Left kidney (tissue), 2 donors: ENCODE results near the gene SLC26A1. TPM values are rescaled to one million over a fixed set of nuclear protein-coding genes. Genes with fewer than 3 reads are reported as not detected.
"Not testable (repeated sequence)": the region's sequence is repeated elsewhere in the genome, so short reads cannot be mapped to it uniquely, and the experiment has no call there.

Experiments
- DNase-seq: peaks from one replicate; pipeline ENCODE4 v3.0.0-alpha.2; 2013
- polyA plus RNA-seq: library from polyadenylated mRNA; unstranded; fragments of 120-200 nt; gene quantifications from one replicate; pipeline ENCODE4 v1.2.1, GENCODE V29; 2013; ENCODE audit not compliant: insufficient read length

The SLC26A1 gene
- polyA plus RNA-seq, 1 donor: 10.0 TPM

DNA sequence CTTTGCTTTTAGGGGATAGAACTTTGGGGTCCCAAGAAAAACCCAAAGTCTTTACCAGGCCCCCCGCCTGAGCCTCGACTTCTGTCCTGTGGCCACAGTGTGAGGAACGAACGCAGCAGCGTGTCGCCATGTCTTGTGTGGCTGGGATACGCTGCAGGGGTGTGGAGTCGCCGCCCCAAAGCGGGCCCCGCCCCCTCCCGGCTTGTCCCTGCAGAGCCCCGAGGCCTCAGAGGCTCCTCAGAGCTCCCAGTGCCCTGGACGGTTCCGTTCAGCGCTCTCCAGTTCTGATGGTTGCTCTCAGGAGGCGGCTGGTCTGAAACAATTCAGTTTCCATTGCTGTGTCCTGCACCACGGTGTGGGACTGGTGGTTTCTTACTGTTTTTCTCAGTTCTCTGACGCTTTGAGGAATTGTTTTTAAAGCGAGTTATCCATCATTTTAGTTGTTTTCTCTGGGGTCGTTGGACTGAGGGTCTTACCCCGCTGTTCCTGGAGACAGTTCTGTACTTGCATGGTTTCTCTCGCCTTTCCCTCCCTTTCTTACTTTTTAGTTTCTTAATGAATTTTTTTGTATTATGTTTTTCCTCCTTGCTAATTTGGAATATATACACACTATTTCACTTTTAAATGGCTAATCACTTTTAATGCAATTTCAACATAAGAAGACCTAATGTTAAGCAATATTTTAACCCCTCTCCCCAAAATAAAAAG, 7.9 kb downstream of the SLC26A1 start:
- DNase-seq: no peak

DNA sequence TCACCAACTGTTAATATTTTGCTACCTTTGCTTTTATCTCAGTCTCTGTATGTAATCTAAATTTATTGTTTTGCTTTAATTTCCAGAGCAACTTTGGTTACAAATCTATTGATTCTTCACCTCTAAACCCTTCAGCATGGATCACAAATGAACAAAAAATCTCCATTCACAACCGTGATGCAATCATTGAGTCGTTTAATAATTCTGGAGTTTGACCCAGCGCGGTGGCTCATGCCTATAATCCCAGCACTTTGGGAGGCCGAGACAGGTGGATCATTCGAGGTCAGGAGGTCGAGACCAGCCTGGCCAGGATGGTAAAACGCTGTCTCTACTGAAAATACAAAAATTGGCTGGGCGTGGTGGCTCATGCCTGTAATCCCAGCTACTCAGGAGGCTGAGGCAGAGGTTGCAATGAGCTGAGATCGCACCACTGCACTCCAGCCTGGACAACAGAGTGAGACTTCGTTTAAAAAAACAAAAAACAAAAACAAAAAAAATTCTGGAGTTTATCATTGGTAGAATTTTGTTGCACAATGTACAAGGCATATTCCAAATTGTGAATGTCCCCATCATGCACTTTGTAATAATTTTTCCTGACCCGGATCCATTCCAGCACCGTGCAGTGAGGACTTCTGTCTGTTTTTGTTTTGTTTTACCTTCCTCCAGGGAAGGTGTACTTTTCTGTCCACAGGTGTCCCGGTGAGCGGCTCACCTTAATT, 8.7 kb downstream of the SLC26A1 start:
- no peak for DNase-seq

DNA sequence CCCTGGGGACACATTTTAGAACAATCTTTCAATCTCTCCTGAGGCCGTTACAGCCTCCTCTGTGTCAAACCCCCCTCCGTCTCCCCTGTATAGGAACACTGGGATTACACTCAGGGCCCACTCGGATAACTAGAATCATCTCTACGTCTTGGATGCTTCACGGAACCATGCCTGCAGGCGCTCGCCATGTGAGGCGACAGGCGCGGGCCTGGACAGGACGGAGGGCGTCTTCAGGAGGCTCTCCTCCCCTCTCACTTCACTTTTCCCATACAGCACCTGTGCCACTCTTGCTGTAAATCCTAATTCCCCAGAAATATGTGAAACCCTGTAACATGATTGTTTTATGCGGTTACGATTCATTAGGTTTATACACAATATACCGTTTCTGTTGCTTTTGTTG, 10.4 kb downstream of the SLC26A1 start:
- DNase-seq: no peak

DNA sequence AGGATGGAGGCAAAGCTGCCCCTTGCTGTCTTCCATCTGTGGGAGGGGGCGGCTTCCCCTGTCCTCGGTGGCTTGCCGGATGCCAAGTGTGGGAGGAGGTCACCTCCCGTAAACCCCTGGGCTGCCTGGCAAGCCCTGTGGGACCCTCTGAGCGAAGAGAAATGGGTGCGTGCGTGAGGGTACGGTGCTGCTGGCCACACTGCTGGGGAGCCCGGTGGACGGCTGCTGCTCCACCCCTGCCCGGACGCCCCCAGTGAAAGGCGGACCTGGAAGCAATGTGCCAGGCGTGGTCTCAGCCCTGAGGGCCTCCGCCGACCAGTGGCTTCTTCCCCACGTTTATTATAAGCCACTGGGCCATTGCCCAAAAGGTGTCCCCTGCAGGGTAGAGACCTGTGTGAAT, 10.9 kb downstream of the SLC26A1 start:
- no peak for DNase-seq

DNA sequence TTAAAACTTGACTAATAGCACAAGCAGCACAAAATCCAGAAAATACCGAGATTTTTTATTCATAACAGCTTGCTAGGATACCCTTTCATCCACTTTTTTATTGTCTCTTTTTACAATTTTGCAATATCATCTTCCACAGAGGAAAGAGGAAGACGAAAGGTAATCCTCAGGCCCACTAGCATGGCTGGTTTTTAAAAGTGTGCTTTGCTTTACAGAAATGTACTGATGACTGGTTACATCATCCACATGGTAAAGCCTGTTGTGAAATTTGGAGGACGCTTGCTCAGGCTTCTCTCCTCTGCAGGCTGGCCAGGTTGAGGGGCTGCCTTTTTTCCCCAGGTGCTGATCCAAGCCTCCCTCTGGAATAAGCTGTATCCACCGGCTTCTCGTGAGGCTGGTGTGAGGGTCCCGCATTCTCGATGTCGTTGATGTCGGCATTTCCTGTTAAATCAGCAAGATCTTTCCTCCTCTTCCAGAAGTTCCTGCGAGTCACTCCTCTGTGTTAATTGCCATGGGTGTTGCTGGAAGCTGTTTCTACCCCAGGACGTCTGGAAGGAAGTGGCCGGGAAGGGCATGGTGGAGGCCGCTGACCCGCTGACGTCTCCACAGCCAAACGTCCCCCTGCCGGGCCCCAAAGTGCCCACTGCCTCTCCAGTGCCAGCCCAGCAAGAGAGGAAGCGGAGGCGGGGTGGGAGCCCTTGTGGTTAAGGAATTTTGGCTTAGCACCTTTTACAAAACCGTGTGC, 14.1 kb downstream of the SLC26A1 start:
- DNase-seq: no peak

DNA sequence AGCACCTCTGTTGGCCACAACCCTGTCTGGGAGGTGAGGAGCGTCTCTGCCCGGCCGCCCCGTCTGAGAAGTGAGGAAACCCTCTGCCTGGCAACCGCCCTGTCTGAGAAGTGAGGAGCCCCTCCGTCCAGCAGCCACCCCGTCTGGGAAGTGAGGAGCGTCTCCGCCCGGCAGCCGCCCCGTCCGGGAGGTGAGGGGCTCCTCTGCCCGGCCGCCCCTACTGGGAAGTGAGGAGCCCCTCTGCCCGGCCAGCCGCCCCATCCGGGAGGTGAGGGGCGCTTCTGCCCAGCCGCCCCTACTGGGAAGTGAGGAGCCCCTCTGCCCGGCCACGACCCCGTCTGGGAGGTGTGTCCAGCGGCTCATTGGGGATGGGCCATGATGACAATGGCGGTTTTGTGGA, 17.2 kb downstream of the SLC26A1 start:
- DNase-seq: not testable (repeated sequence)

DNA sequence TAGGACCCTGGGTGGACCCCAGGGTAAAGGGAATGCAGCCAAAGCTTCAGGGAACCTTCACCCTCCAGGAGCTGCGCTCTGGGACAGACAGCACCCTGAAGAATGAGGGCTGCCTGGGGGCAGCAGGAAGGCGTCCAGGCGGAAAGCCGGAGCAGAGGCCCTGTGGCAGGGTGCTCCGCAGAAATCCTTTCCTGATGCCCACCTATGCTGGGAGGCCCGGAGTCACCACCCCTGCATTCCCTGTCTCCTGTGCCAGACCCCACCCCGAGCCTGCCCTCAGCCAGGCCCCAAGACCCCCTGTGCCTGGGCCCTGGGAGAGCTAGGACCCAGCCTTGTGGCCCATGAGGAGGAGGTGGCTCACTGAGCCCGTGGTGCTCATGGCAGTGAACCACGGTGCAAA, 18.5 kb downstream of the SLC26A1 start:
- DNase-seq: no peak

DNA sequence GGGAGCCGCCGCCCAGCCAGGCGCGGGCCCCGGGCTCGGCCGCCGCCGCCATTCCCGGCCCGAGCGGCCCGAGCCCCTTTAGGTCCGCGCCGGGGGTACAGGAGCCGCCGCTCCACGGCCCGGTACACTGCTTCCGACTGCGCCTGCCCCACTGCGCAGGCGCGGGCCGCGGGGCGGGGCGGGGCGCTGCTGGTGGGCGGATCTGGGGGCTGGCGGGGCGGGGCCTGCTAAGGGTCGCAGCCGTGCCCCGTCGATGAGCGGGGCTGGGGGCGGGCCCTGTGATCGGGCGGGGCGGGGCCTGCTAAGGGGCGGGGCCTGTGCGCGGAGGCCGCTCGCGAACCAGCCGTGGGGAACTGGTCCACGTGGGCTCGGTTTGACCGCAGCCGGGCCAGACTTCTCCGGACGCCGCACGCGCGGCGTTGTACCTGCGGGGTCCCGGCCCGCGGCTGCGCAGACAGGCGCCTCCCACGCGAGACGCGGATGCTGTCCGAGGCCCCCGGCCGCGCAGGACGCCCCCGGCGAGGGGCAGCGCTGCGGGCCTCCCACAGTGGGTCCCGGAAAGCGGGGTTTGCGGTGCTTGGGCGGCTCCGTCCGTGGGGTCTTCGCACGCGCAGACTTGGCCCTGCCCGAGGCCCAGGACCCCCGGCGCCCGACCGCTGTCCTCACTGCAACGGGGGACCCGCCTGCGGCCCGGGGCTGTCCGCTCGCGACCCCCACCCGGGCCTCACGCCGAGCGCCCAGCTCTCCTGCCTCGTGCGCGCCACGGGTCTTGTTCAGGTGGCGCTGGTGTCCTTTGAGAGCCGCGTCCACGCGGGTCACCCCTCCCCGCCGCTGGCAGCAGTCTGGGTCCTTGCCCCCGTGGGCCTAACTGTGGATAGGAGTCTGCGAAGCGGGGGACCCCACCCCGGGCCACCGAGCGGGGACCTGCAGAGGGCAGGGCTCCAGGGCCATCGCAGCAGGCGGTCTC, 19.5 kb downstream of the SLC26A1 start, which contains the start of gene DGKQ:
Gene DGKQ (minus strand): TSS at position 139 of the 967 bp plus-strand sequence. CDS start 87 bp downstream, at position 52.
- peak; percentile 83 for DNase-seq

DNA sequence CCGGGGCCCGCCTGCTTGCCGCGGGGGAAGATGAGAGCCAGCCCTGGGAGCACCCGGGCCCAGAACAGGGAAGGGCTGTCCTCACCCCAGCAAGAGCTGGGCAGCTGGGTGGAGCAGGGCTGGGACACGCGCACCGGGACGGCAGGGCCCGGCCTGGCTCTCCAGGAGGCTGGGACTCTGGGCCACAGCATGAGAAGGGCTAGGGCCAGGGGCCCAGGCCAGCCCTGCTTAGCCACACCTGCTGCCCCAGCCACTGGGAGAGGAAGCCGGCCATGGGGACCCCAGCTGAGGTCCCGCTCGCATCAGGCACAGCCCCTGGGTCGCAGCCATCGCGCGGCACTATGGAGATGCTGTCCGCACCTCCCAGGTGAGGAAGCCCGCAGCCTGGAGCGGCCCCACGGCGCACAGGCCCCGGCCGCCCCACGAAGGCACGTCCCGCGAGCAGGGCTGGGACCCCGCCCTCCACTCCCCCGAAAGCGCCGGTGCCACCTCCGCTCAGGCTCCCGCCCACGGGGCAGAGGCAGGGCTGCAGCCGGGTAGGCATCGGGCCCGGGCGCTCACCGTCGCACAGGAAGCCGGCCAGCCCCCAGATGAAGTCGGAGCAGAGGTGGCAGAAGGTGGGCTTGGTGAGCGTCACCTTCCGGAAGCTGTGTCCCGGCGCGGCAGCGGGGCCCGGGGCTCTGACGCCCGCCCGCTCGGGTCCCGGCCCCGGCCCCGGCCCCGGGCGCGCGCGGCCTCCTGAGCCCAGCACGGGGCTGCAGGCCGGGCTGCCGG, 20.4 kb downstream of the SLC26A1 start:
- DNase-seq: no peak

DNA sequence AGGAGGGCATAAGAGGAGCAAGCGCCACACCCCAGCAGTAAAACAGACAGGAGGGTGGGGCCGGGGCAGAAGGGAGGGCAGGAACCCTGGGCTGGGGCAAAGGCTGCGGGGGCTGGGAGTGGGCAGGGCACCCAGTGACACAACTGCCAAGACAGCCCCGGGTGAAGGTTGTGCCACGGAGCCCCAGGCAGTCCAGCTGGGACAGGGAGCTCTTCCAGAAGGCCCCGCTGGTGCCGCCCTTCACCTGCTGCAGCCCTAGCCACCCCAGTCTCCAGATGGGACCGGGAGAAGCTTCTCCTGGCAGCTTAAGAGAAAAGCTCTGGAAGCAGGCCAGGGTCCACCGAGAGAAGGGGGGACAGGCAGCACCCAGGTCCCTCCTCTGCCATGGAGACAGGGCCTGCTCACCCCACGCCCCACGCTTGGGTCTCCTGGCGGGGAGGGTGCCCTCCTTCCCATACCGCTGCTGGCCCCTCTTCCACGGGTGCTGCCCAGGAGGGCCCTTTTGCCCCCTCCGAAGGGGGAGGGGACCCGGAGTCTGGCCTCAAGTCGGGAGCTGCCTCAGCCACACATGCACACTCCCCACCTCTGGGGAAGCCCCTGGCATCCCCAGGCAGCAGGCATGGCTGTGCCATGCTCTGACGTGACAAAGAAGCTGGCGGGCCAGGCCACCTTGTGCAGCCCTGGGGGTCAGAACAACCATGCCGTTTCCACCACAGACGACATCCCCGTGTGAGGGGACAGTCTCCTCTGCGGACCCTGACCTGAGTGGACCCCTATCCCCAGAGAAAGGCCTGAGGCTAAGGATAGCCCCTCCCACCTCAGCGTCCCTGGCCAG, 21.3 kb downstream of the SLC26A1 start:
- DNase-seq: no peak

DNA sequence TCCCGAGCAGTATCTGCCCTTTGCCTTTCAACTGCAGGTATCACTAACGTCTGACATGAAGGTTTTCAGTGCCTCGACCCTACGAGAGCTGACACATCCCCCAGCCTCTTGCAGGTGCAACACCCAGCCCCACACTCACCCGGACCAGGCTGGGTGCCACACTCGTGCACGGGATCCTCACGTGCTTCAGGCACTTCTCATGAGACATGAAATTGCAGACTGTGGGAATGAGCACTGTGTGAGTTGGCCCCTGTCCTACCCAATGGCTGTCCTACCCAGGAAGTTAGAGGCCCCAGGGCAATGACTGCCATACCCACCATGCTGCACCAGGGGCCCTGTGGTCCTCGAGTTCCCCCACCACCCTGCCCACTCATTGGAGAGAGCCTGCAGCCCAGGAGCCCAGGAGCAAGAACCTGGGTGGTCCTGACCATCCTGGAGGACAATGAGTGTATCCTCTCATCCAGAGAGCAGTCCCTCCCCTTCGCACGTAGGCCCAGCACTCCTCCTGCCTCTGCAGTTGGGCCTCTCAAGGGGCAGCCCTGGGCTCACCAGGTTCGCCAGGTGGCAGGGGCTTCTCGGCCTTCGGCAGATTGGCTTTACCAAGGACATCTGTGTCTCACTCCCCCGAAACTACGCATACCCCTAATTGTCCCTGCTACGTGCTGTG, 22.2 kb downstream of the SLC26A1 start:
- DNase-seq: no peak

DNA sequence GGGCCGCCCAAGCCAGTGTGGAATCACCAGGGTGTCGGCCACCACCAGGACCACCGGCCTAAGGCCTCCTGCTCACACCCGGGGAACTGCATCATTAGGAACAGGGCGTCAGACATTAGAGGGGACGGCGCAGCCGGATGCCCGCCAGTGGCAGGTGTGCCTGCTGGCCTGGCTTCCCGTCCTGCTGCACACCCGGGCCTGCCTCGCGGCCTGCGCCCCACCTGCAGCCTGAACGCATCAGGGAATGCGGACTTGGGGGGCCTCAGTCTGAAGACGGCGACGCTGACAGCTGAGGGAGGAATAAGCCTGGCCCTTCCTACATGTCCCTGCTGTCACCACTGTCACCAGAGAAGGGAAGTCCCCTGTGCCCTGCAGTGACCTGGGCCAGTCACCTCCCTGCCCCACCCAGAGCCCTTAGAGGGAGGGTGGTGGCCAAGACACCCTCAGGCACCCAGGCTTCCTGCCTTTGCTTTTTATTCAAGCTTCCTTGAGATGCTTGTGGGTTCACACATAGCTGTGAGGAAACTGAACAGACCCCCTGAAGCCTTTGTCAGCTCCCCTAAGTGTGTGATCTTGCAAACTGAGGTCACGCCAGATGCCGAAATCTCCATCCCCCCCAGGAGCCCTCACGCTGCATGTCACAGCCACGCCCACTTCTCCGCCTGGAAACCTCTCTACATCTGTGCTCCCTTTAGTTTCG, 23.0 kb downstream of the SLC26A1 start:
- DNase-seq: no peak

DNA sequence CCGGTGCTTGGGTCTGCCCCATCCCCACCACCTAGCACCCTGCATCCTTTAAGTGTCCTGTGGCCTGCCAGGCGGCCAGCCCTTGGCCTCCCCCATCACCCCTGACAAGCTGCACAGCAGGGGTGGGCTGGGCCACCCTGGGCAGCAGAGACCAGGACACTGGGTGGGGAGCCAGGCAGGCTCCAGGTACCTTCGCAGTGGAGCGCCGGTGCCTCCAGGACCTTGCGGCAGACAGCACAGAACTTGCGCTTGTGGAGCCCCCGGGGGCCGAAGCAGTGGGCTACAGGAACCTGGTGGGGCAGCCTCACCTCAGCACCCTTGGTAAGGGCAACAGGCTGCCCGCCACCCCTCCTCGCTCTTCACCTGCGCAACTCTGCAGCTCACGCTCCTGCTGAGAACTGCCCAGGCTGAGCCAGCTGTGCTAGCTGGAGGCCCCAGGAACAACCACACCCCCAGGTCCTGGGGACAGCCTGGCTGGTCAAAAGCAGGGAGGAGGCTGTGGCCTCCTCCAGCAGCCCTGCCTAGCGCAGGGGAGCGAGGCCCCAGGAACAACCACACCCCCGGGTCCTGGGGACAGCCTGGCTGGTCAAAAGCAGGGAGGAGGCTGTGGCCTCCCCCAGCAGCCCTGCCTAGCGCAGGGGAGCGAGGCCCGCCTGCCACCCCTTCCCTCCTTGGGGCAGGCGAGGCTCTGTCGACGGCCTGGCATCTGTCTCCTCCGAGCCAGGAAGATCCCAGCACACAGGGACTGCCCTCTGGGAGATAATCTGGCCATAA, 24.4 kb downstream of the SLC26A1 start:
- DNase-seq: no peak

DNA sequence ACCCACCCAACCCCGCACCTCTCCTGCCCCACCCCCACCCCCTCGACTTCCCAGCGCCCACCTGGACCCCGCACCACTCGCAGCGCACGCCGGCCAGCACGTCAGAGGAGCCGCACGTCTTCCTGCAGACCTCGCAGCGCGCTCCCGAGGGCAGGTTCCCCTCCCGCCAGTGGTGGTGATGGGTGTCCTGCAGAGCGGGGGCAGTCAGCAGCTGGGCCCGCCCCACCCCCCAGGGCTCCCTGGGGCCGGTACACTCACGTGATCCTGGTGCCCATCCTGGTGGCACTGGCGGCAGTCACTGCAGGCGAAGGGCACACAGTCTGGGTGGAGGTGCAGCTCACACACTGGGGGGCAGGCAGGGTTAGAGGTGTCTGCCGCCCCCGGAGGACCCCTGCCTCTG, 25.0 kb downstream of the SLC26A1 start:
- DNase-seq: no peak

DNA sequence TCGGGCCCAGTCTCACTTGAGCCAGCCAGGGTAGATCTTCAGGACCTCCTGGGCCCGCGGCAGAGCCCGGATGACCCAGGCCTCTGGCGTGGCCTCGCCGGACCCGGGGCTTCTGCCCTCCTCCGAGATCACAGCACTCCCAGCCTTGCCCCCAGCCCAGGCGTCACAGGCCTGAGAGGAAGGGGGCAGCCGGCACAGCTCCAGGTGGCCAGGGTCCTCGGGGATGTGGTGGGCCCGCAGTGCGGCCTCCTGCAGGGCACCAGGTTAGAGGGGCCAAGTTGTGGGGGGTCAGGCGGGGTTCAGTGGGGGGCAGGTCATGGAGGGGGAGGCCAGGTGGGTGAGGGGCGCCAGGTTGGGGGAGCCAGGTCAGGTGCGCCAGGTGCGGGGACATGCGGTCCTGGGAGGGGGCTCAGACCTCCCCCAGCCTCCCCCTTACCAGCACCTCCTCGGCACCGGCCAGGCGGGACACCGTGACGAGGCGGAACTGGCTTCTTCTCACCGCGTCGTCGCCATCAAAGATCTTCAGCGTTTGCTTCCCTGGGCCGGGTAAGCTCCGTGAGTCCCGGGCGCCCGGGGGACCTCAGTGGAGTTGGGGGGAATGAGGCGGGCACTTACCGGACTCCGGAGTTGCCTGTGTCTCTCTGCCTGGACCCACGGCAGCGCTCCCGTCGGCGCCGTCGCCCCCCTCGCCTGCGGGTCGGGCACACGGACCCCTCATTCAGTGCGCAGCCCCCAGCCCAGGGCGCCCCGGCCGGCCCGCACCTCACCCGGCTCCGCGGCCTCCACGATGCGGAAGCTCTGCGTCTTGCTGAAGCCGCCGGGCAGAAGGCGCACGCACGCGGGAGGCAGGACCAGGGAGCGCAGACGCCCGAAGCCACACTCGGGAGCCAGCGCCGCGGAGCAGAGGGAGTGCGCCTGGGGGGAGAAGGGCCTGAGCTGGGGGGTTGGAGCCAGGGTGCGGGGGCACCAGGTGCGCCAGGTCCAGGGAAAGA, 25.8 kb downstream of the SLC26A1 start:
- DNase-seq: no peak

DNA sequence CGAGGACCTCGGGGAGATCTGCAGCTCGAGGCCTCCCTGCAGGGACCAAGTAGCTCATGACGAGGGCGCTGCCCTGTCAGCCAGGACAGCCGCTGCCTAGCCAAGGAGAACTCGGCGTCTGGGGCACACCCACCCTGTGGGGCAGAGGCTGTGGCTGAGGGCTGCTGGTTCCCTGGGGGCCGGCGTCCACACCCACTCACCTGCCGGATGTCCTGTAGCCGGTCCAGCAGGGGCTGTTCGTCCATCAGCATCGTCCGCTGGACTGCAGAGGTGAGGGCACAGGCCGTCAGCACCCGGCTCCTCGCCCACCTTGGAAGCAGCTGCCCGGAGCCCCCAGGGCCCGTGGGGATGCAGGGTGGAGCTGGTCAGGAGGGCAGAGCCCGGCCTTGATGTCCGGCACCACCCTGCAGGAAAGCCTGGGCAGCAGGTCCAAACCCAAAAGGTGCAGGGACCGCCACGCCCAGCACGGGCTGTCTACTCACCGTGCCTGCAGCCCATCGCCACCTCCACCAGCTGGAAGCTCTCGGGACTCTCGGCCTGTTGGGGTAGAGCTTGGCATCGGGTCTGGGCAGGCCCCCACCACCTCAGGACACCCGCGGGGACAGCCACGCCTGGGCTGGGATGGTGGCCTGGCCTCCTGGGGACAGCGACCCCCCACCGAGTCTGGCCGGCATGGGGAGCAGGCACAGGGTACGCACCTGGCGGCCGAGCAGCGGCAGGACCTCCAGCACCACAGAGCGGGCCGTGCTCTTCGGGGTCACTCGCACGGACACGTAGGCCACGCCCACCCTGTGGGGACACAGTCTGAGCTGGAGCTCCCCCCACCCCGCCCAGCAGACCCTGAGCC, 26.7 kb downstream of the SLC26A1 start:
- DNase-seq: no peak
